BJ (cell line): ENCODE data around the gene DNAJC4. TPM values are rescaled to one million over a fixed set of nuclear protein-coding genes. Genes with fewer than 3 reads are reported as not detected.

Experiments used
- CTCF ChIA-PET: fragments of 350-600 bp; formaldehyde crosslinking; extraction: SDS; loops from one replicate; lab custom pipeline; 2021; ENCODE audit warnings: antibody characterized with exemption, inconsistent platforms; lab: Yijun Ruan, JAX
- POLR2A ChIA-PET: fragments of 300-600 bp; sonication (Branson Sonifier 250); formaldehyde crosslinking; extraction: SDS; loops from one replicate; lab custom pipeline; 2021; ENCODE audit warnings: antibody characterized with exemption; lab: Charles Lee
- DNase-seq: peaks from one replicate; pipeline ENCODE4 v3.0.0-alpha.2; 2011; ENCODE audit warnings: low read depth
- H3K27me3 ChIP-seq: 2 replicates; pipeline ENCODE4 v1.6.0; 2011; ENCODE audit warnings: low read length; ENCODE audit not compliant: control insufficient read depth, insufficient read depth
- H3K36me3 ChIP-seq: 2 replicates; pipeline ENCODE4 v1.5.1; 2011; ENCODE audit warnings: low read length; ENCODE audit not compliant: control insufficient read depth, insufficient read depth
- H3K4me3 ChIP-seq: 2 replicates; pipeline ENCODE4 v1.5.1; 2011; ENCODE audit warnings: low read depth, mild to moderate bottlenecking, control low read depth, low read length
- polyA plus RNA-seq: library from polyadenylated mRNA; depleted of rRNA; stranded (reverse); fragments of >200 nt; gene quantifications from 2 replicates; pipeline ENCODE4 v1.2.3, GENCODE V29; 2011
- TF ChIP-seq, protein P1 (sequence below): IDR thresholded peaks from 2 replicates; pipeline ENCODE4 v1.5.1; 2011; ENCODE audit warnings: low read depth, mild to moderate bottlenecking, control low read depth, inconsistent platforms, low read length, moderate library complexity; ENCODE audit not compliant: insufficient read depth

DNAJC4 gene
- polyA plus RNA-seq, 1 experiment = 42.1 TPM

DNA sequence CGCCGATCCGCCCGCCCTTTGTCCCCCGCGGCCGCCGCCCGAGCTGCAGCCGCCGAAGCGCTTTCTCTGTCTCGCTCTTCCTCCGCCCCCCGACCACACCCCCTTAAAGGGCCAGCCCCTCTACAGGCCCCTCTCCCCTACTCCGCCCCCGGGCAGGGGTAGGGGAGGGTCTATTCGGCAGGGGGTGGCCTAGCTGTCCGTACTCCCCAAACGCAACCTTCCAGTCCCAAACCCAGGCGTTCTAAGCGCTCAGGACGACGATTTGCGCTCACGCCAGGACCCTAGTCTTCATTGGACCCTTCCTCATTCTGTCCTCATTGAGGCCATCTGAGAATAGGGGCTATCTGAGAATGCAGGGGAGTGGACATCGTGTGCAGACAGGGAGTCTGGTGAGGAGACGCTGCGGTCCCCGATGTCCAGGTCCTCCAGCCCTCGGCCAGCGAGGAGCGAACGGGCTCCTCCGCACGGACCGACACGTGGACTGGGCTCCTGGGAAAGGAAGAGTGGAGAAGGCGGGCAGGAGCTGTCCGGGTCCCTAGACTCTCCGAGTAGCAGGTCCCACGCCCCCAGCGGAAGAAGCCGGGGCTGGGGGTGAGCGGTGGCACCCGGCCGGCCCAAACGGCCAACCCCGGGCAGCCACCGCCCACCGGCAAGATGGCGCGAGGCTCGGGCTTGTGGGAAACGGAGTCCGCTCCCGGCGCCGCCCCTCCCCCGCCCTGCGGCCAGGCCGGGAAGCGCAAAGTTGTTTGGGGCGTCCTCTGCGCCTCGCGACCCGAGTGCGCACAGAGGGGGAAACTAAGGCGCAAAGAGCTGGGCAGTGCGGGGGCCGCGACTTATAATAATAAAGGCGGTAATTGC lies 16.8 kb downstream of the DNAJC4 start, which contains the start of gene PPP1R14B:
PPP1R14B (minus strand) TSS at position 73 of the 858 bp plus-strand sequence. CDS start 270 bp downstream, outside the sequence.
- ChIA-PET CTCF (interaction anchor here (0.6 to 8.2 kb wide), 10 partner anchors 10 to 597 kb away, joined by 3 to 92 read pairs (median 4); partner anchors contain the start of genes CATSPERZ, CDC42BPG, ESRRA and FERMT3), POLR2A (no interaction called here)
- Histone ChIP-seq H3K36me3 (peaks cover 11% of the 10 kb centered on the region), H3K27me3 (no peaks in the 10 kb centered on the region), H3K4me3 (peak within 1 kb of the TSS; percentile 94)
- TF ChIP-seq, protein P1, sequence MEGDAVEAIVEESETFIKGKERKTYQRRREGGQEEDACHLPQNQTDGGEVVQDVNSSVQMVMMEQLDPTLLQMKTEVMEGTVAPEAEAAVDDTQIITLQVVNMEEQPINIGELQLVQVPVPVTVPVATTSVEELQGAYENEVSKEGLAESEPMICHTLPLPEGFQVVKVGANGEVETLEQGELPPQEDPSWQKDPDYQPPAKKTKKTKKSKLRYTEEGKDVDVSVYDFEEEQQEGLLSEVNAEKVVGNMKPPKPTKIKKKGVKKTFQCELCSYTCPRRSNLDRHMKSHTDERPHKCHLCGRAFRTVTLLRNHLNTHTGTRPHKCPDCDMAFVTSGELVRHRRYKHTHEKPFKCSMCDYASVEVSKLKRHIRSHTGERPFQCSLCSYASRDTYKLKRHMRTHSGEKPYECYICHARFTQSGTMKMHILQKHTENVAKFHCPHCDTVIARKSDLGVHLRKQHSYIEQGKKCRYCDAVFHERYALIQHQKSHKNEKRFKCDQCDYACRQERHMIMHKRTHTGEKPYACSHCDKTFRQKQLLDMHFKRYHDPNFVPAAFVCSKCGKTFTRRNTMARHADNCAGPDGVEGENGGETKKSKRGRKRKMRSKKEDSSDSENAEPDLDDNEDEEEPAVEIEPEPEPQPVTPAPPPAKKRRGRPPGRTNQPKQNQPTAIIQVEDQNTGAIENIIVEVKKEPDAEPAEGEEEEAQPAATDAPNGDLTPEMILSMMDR = no peak
- no peak for DNase-seq

DNA sequence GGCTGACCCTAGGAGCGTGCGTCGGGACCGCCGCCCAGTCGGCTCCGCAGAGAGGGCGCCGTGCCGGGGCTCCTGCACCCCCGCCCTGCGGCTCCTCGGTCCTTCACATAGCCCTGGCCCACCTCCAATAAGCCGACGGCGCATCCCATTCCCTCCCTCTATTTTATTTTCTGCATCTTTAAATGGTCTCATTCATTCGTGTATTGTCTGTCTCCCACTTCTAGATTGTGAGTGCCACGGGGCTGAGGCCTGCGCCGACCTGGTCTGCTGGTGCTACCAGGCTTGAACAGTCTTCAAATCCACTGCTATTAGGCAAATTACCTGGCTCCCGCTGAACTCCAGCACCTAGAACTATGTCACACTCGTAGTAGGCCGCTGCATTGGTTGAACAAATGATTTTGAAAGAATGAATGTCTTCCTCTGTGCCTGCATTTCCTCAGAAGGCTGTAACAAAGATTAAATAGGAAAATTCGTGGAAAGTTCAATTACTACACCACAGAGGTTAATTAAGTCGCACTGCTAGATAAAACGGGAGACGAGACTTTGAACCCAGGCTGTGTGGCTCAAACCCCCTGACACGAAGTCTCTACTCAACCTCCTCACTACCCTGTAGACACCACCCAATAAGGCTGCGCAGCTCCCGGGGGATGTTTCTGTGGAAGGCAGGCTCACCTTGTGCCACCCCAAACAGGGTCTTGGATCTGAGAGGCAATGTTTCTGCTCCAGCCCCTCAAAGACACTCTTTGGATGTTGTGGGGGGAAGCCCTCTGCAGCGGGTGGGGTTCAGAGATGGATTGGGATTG lies 17.6 kb downstream of the DNAJC4 start:
- H3K4me3 ChIP-seq = peak overlapping the region; percentile 94
- CTCF ChIA-PET = interaction anchor here (0.6 to 8.2 kb wide), 7 partner anchors 10 to 412 kb away, joined by 3 to 92 read pairs (median 4); partner anchors contain the start of genes CATSPERZ and ESRRA
- H3K27me3 ChIP-seq = no peaks in the 10 kb centered on the region
- POLR2A ChIA-PET = no interaction called here
- DNase-seq = no peak
- TF ChIP-seq, protein P1 = no peak
- peaks cover 11% of the 10 kb centered on the region for H3K36me3 ChIP-seq

DNA sequence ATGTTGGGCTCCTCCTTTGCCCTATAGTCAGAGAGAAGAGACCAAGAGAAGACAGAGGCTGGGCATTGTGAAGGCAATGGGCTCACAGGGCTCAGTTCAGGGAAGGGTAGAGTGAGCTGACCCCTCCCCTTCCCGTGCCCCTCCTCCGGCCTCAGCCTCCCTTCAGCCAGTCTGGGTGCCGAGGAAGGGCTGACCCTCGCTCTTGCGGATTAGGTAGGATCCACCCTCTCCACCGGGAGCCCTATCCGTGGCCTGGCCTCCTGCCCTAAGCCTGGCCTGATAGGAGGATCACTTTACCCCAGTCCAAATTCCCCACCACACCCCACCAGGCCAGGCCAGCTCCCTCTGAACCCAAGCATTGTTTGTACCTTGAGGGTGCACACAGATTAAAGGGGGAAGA lies 18.2 kb downstream of the DNAJC4 start:
- POLR2A ChIA-PET = no interaction called here
- TF ChIP-seq, protein P1 = no peak
- Histone ChIP-seq H3K36me3 (peaks cover 5% of the 10 kb centered on the region), H3K27me3 (no peaks in the 10 kb centered on the region), H3K4me3 (no peak overlapping the region)
- CTCF ChIA-PET = interaction anchor here (1.2 to 8.2 kb wide), 3 partner anchors 9 to 54 kb away, joined by 3 to 92 read pairs (median 5); partner anchors contain the start of genes CATSPERZ and ESRRA
- no peak for DNase-seq

DNA sequence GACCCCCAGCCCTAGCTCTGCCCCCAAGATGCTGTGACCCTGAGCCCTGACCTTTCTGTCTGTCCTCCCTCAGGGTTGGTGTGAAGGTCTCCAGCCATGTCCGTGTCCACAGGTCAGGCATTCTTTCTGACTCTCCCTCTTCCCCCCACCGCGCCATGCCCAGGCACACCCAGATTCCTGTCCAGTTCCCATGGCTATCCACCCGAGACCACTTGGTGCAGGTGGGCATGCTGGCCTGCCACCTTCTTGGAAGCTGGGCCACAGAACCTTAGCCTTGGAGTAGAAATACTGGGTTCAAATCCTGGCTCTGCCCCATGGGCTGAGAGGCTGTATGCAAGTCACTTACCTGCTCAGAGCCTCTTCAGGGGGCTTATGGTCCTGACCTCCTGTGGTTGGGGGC lies 18.7 kb downstream of the DNAJC4 start:
- no peak overlapping the region for H3K4me3 ChIP-seq
- ChIA-PET POLR2A (no interaction called here), CTCF (interaction anchor here (1.2 to 8.2 kb wide), 4 partner anchors 9 to 54 kb away, joined by 3 to 92 read pairs (median 23); partner anchors contain the start of genes CATSPERZ and ESRRA)
- TF ChIP-seq, protein P1 = no peak
- H3K27me3 ChIP-seq = no peaks in the 10 kb centered on the region
- DNase-seq = no peak
- H3K36me3 ChIP-seq = peaks cover 2% of the 10 kb centered on the region
